PC-9 (cell line): Measurements from ENCODE around the gene GPR45. TPM values are rescaled to one million over a fixed set of nuclear protein-coding genes. Genes with fewer than 3 reads are reported as not detected.

Experiments used
- BruUV-seq: library from RNA; stranded (reverse); fragments of 400-500 nt; replicated peaks from 2 replicates; lab custom pipeline; 2021; lab: Mats Ljungman, UMichigan
- CTCF ChIA-PET: fragments of 300-600 bp; sonication (Branson Sonifier 250); formaldehyde crosslinking; loops from one replicate; lab custom pipeline; 2022; ENCODE audit warnings: antibody characterized with exemption; lab: Charles Lee
- POLR2A ChIA-PET: fragments of 300-600 bp; sonication (Branson Sonifier 250); formaldehyde crosslinking; loops from one replicate; lab custom pipeline; 2022; ENCODE audit warnings: antibody characterized with exemption; ENCODE audit not compliant: unreplicated experiment; lab: Charles Lee
- DNase-seq, 2 experiments: peaks; one replicate each; pipeline versions ENCODE4 v3.0.0 to v3.0.0-alpha.2; 2015 to 2022; ENCODE audit warnings: mixed read lengths in 1 of 2
- H2AFZ ChIP-seq: fragments of 200-600 bp; sonication (generic); 2 replicates; pipeline ENCODE4 v1.8.1; 2017; ENCODE audit warnings: antibody characterized with exemption
- H3F3A ChIP-seq: fragments of 200-600 bp; sonication (generic); 2 replicates; pipeline ENCODE4 v1.8.1; 2017; ENCODE audit warnings: antibody characterized with exemption, mild to moderate bottlenecking, low read depth; ENCODE audit not compliant: insufficient read depth
- H3K27ac ChIP-seq: fragments of 200-600 bp; sonication (generic); 2 replicates; pipeline ENCODE4 v1.6.1; 2016; ENCODE audit warnings: mixed run types
- H3K27me3 ChIP-seq: fragments of 200-600 bp; sonication (generic); 2 replicates; pipeline ENCODE4 v1.6.1; 2016; ENCODE audit warnings: low read depth, mixed run types; ENCODE audit not compliant: insufficient read depth
- H3K36me3 ChIP-seq: fragments of 200-600 bp; sonication (generic); 2 replicates; pipeline ENCODE4 v1.6.1; 2016; ENCODE audit warnings: low read depth, mixed run types
- H3K4me1 ChIP-seq: fragments of 200-600 bp; sonication (generic); replicated peaks from 2 replicates; pipeline ENCODE4 v1.6.1; 2016; ENCODE audit warnings: mixed run types; ENCODE audit not compliant: insufficient read depth
- H3K4me2 ChIP-seq: fragments of 200-600 bp; sonication (generic); 2 replicates; pipeline ENCODE4 v1.6.1; 2017; ENCODE audit warnings: mixed run types
- H3K4me3 ChIP-seq: fragments of 200-600 bp; sonication (generic); 2 replicates; pipeline ENCODE4 v1.6.1; 2016; ENCODE audit warnings: mixed run types
- H3K79me2 ChIP-seq: fragments of 200-600 bp; sonication (generic); 2 replicates; pipeline ENCODE4 v1.6.1; 2017; ENCODE audit warnings: low read depth, mixed run types
- H3K9me2 ChIP-seq: fragments of 200-600 bp; sonication (generic); 2 replicates; pipeline ENCODE4 v1.8.1; 2017; ENCODE audit warnings: mild to moderate bottlenecking; ENCODE audit not compliant: insufficient read depth
- H3K9me3 ChIP-seq: fragments of 200-600 bp; sonication (generic); 2 replicates; pipeline ENCODE4 v1.8.1; 2016; ENCODE audit warnings: low read depth; ENCODE audit not compliant: insufficient read depth
- H4K20me1 ChIP-seq: fragments of 200-600 bp; sonication (generic); 2 replicates; pipeline ENCODE4 v1.8.1; 2017; ENCODE audit not compliant: insufficient read depth
- EZH2 ChIP-seq: fragments of 200-600 bp; sonication (generic); IDR thresholded peaks from 2 replicates; pipeline ENCODE4 v1.8.0; 2017; ENCODE audit warnings: antibody characterized with exemption, low read depth
- intact Hi-C: fragments of 100-400 bp; cut with micrococcal nuclease; formaldehyde crosslinking; loops from one replicate; pipeline ENCODE4 v1.10.0; 2022; ENCODE audit not compliant: unreplicated experiment
- total RNA-seq: library from RNA; stranded (reverse); gene quantifications from 2 replicates; pipeline ENCODE4 v1.2.3, GENCODE V29; 2021
- TF ChIP-seq, protein P1 (sequence below): fragments of 200-600 bp; sonication (generic); conservative IDR thresholded peaks from 2 replicates; pipeline ENCODE4 v1.6.1; 2017; ENCODE audit warnings: mixed run types, antibody characterized with exemption, mild to moderate bottlenecking, moderate library complexity

The GPR45 gene
- total RNA-seq, 1 experiment from 2014 or later = not detected

DNA sequence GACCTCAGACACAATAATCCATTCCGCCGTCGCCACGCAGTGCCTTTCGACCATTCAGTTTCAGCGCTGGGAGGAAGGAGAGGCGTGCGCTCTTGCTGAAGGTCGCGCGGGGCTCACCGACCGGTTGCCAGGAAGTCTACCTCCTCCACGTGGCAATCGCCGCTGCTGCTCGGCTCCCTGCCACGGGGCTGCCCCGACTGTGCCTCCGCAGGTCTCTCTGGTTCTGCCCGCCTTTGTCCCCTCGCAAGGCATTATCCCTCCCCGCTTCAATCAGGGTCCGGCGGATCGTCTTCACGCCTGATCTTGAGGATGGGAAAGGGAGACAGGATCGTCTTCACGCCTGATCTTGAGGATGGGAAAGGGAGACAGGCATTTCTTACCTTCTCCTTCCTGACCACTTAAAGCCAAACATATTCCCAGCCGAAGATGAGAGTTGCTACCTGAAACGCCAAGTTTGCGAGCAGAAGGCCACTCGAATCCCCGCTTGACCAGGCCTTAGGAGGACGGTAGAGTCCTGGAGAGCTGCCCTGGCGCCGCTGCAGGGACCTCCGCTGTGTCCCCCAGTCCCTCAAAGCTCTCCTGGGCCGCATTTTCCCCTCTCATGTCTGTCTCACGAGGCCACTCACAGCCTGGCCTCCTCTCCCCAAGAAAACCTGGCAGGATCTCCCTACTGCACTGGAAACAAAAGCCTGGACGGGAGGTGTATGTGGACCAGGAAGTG is 4.3 kb upstream of the GPR45 start:
- no peak for DNase-seq
- no peaks in the 10 kb centered on the region for H3K36me3 ChIP-seq
- TF ChIP-seq EZH2 = no peak
- H3K79me2 ChIP-seq = no peaks in the 10 kb centered on the region
- H3K4me3 ChIP-seq = no peak overlapping the region
- no peak overlapping the region for H3K27ac ChIP-seq
- H3K27me3 ChIP-seq = no peaks in the 10 kb centered on the region
- intact Hi-C loops = loop anchor here (10.0 kb wide), 1 partner anchor 62 kb away; no protein-coding TSS in a partner anchor
- no peak overlapping the region for H2AFZ ChIP-seq
- POLR2A ChIA-PET = no interaction called here
- CTCF ChIA-PET = interaction anchor here (0.5 to 0.7 kb wide), 2 partner anchors 19 to 312 kb away, joined by 3 to 5 read pairs; no protein-coding TSS in a partner anchor
- H3K4me2 ChIP-seq = no peak overlapping the region
- no peaks in the 10 kb centered on the region for H4K20me1 ChIP-seq
- no peaks in the 10 kb centered on the region for H3K9me2 ChIP-seq
- H3K4me1 ChIP-seq = peaks cover 6% of the 10 kb centered on the region; the same call in 1 of the 2 replicates
- BruUV-seq = no TSS peak
- H3K9me3 ChIP-seq = no peaks in the 10 kb centered on the region
- H3F3A ChIP-seq = no peaks in the 10 kb centered on the region

DNA sequence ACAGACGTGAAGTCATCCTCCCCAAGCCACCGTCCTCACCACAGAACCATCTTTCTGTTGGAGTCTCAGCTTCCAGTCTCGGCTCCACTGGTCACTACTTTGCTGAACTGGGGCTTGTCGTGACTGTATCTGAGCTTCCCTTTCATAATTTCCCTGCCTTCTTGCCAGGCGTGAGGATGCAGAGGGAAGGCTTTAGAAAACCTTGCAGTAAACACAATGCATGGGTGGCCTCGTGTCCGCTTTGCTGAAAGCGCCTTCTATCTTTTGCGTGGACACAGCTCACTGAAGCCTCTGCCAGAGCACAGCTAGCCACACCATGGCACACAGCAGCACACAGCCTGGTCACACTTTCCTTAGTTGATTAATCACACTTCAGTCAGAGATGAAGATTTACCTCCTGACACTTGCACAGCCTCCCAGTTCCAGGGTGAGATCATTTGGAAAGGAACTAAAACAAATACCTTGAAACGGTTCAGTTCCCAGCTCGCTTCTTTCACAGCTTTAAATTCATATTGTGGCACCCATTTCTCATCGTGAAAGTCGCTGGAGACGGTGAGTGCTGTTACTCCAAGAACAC is 2.8 kb upstream of the GPR45 start:
- intact Hi-C loops = loop anchor here (10.0 kb wide), 1 partner anchor 64 kb away; no protein-coding TSS in a partner anchor

DNA sequence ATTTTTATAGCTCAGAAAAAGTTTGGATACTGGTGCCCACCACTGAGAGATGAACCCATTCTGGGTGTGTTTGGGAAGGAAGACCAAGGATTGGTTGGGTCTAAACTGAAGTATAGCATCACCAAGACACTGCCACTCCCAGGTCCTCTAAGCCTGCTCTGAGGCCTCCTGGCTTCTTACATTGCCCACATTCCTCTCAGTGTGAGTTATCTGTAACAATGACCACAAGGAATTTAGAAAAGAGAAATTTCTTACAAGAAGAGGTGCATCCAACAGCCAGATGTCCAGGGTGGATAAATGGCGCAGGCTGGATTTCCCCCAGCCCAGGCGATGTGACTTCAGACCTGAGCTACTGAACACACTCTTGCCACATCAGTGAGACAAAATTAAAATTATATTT is 1.6 kb upstream of the GPR45 start:
- ChIA-PET POLR2A (no interaction called here), CTCF (no interaction called here)
- TF ChIP-seq EZH2 = no peak
- TF ChIP-seq, protein P1, sequence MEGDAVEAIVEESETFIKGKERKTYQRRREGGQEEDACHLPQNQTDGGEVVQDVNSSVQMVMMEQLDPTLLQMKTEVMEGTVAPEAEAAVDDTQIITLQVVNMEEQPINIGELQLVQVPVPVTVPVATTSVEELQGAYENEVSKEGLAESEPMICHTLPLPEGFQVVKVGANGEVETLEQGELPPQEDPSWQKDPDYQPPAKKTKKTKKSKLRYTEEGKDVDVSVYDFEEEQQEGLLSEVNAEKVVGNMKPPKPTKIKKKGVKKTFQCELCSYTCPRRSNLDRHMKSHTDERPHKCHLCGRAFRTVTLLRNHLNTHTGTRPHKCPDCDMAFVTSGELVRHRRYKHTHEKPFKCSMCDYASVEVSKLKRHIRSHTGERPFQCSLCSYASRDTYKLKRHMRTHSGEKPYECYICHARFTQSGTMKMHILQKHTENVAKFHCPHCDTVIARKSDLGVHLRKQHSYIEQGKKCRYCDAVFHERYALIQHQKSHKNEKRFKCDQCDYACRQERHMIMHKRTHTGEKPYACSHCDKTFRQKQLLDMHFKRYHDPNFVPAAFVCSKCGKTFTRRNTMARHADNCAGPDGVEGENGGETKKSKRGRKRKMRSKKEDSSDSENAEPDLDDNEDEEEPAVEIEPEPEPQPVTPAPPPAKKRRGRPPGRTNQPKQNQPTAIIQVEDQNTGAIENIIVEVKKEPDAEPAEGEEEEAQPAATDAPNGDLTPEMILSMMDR = no peak
- intact Hi-C loops = loop anchor here (10.0 kb wide), 1 partner anchor 65 kb away; no protein-coding TSS in a partner anchor
- no peak for DNase-seq
- no peaks in the 10 kb centered on the region for H3K36me3 ChIP-seq
- H3K27me3 ChIP-seq = 0 out of 2 replicates have a peak, but pooled peaks cover 6% of the 10 kb centered on the region
- no peak overlapping the region for H3K4me2 ChIP-seq
- H2AFZ ChIP-seq = no peak overlapping the region
- no peak overlapping the region for H3K27ac ChIP-seq
- no peak overlapping the region for H3K4me3 ChIP-seq
- no peaks in the 10 kb centered on the region for H3K79me2 ChIP-seq
- BruUV-seq = no TSS peak
- H4K20me1 ChIP-seq = no peaks in the 10 kb centered on the region
- H3K9me2 ChIP-seq = no peaks in the 10 kb centered on the region
- peaks cover 6% of the 10 kb centered on the region; the same call in 1 of the 2 replicates for H3K4me1 ChIP-seq
- H3K9me3 ChIP-seq = no peaks in the 10 kb centered on the region
- H3F3A ChIP-seq = no peaks in the 10 kb centered on the region

More for the DNA sequence above, 2.8 kb upstream of the GPR45 start:
- Histone ChIP-seq H3K27me3 (no peaks in the 10 kb centered on the region), H2AFZ (no peak overlapping the region), H3K27ac (no peak overlapping the region), H3K79me2 (no peaks in the 10 kb centered on the region), H3K4me2 (no peak overlapping the region), H3K9me3 (no peaks in the 10 kb centered on the region), H3K9me2 (no peaks in the 10 kb centered on the region), H3K36me3 (no peaks in the 10 kb centered on the region), H3F3A (no peaks in the 10 kb centered on the region), H3K4me1 (peaks cover 6% of the 10 kb centered on the region; the same call in 1 of the 2 replicates), H3K4me3 (no peak overlapping the region), H4K20me1 (no peaks in the 10 kb centered on the region)
- CTCF ChIA-PET = interaction anchor here (0.6 to 0.7 kb wide), 3 partner anchors 125 to 318 kb away, joined by 5 to 12 read pairs (median 8); partner anchors contain the start of gene MRPS9
- no TSS peak for BruUV-seq
- POLR2A ChIA-PET = no interaction called here
- no peak for TF ChIP-seq EZH2
- TF ChIP-seq, protein P1 = no peak
- DNase-seq = no peak
